Gastrocnemius medialis (tissue), 4 donors: ENCODE measurements around the gene GRIP2. TPM values are rescaled to one million over a fixed set of nuclear protein-coding genes. Genes with fewer than 3 reads are reported as not detected.

Source experiments
- ATAC-seq, 2 donors: fragments of 150-250 bp; one replicate each; pipeline ENCODE4 v1.9.1; 2016
- DNase-seq, 2 donors: peaks; one replicate each; pipeline ENCODE4 v3.0.0-alpha.2; 2019
- H3K27ac ChIP-seq, 4 donors: fragments of 200-600 bp; sonication (generic); 1 replicate in 1 of 4; 2 replicates in 3 of 4; pipeline ENCODE4 v1.5.1; 2016 to 2018; ENCODE audit warnings: mild to moderate bottlenecking in 2 of 4, moderate library complexity in 1 of 4
- H3K27me3 ChIP-seq, 3 donors: fragments of 200-600 bp; sonication (generic) in 2 of 3; 1 replicate in 1 of 3; 2 replicates in 2 of 3; pipeline versions ENCODE4 v1.5.1 to v1.6.0; 2016 to 2019; ENCODE audit warnings: mild to moderate bottlenecking in 1 of 3, moderate library complexity in 1 of 3
- H3K36me3 ChIP-seq, 2 donors: fragments of 200-600 bp; sonication (generic) in 1 of 2; one replicate each; pipeline ENCODE4 v1.5.1; 2017 to 2018
- H3K4me1 ChIP-seq, 2 donors: fragments of 200-600 bp; sonication (generic) in 1 of 2; one replicate each; pipeline ENCODE4 v1.5.1; 2016 to 2017; ENCODE audit warnings: mild to moderate bottlenecking in 2 of 2
- H3K4me3 ChIP-seq, 4 donors: fragments of 200-600 bp; sonication (generic) in 3 of 4; 1 replicate in 1 of 4; 2 replicates in 3 of 4; pipeline ENCODE4 v1.5.1; 2016 to 2019; ENCODE audit warnings: mild to moderate bottlenecking in 2 of 4
- H3K9me3 ChIP-seq, 3 donors: fragments of 200-600 bp; sonication (generic) in 2 of 3; 1 replicate in 1 of 3; 2 replicates in 2 of 3; pipeline ENCODE4 v1.5.1; 2016 to 2019
- CTCF ChIP-seq, 5 experiments: fragments of 450-650 bp in 3 of 5; fragments of 200-600 bp in 2 of 5; sonication (generic) in 2 of 5; IDR thresholded peaks in 4 of 5; conservative IDR thresholded peaks in 1 of 5; 1 replicate in 4 of 5; 2 replicates in 1 of 5; pipeline ENCODE4 v1.5.1; 2016 to 2019; ENCODE audit warnings: antibody characterized with exemption in 5 of 5, mild to moderate bottlenecking in 3 of 5, moderate library complexity in 3 of 5
- POLR2A ChIP-seq, 2 donors: fragments of 450-650 bp; IDR thresholded peaks; one replicate each; pipeline ENCODE4 v1.6.1; 2017; ENCODE audit warnings: antibody characterized with exemption in 2 of 2, mild to moderate bottlenecking in 2 of 2, moderate library complexity in 2 of 2
- in situ Hi-C, 4 donors: fragments of 200-750 bp; cut with MboI; loops; one replicate each; pipeline versions ENCODE4 v1.15.0 to v1.8.0; 2017; ENCODE audit warnings: low sequenced_read_pairs in 4 of 4
- intact Hi-C: fragments of 100-400 bp; cut with DNase I; formaldehyde crosslinking; loops from one replicate; pipeline ENCODE4 v1.15.1; 2023; ENCODE audit warnings: low total_unique reads
- total RNA-seq, 4 donors: library from RNA; depleted of rRNA; stranded (reverse); fragments of >200 nt; gene quantifications; one replicate each; pipeline versions ENCODE4 v1.1.0 to v1.2.3, GENCODE V29; 2016

GRIP2 gene
- total RNA-seq, 4 donors from 2014 or later = 2.8 to 12.6 (median 4.6) TPM

GRCh38 chr3:14445773-14446172 is 94.4 kb downstream of the GRIP2 start:
- TF ChIP-seq CTCF (IDR thresholded peaks at IDR 0.05 in 4 of 5, conservative IDR thresholded peaks at IDR 0.05 in 1 of 5) (no peak), POLR2A (IDR thresholded peaks at IDR 0.05) (no peak)
- in situ Hi-C loops (no loop called here), intact Hi-C loops (no loop called here)
- Histone ChIP-seq H3K4me3 (no peak overlapping the region), H3K36me3 (peaks cover 0 to 50% of the 10 kb centered on the region in 2 donors), H3K9me3 (no peaks in the 10 kb centered on the region), H3K4me1 (peaks cover under 1 to 12% of the 10 kb centered on the region in 2 donors), H3K27ac (no peak overlapping the region), H3K27me3 (no peaks in the 10 kb centered on the region)
- DNase-seq = no peak
- no peak for ATAC-seq

GRCh38 chr3:14444380-14444779 is 95.8 kb downstream of the GRIP2 start:
- H3K4me1 ChIP-seq = peaks cover 13 to 26% of the 10 kb centered on the region in 2 donors
- no peak overlapping the region for H3K4me3 ChIP-seq
- no peaks in the 10 kb centered on the region for H3K9me3 ChIP-seq
- no peak overlapping the region for H3K27ac ChIP-seq
- H3K27me3 ChIP-seq = no peaks in the 10 kb centered on the region
- DNase-seq = no peak
- ATAC-seq = no peak
- peaks cover 0 to 50% of the 10 kb centered on the region in 2 donors for H3K36me3 ChIP-seq
- in situ Hi-C loops = no loop called here
- TF ChIP-seq CTCF (IDR thresholded peaks at IDR 0.05 in 4 of 5, conservative IDR thresholded peaks at IDR 0.05 in 1 of 5) (no peak), POLR2A (IDR thresholded peaks at IDR 0.05) (no peak)
- intact Hi-C loops = no loop called here

- TF ChIP-seq POLR2A (IDR thresholded peaks at IDR 0.05) (no peak), CTCF (IDR thresholded peaks at IDR 0.05 in 4 of 5, conservative IDR thresholded peaks at IDR 0.05 in 1 of 5) (no peak)
- peaks cover 0 to 25% of the 10 kb centered on the region in 2 donors for H3K36me3 ChIP-seq
- no peaks in the 10 kb centered on the region for H3K9me3 ChIP-seq
- H3K27me3 ChIP-seq = no peaks in the 10 kb centered on the region
- H3K4me1 ChIP-seq = peaks cover 33 to 41% of the 10 kb centered on the region in 2 donors
- intact Hi-C loops (no loop called here), in situ Hi-C loops (no loop called here)
- DNase-seq (no peak), ATAC-seq (peak in 1 of 2 donors; percentile 38)
- no peak overlapping the region for H3K4me3 ChIP-seq
- H3K27ac ChIP-seq = peak overlapping the region; percentile 5 to 49 (median 40)
Observed at GRCh38 chr3:14441920-14442300, 98.2 kb downstream of the GRIP2 start.

GRCh38 chr3:14441240-14441919 is 98.8 kb downstream of the GRIP2 start:
- no peaks in the 10 kb centered on the region for H3K9me3 ChIP-seq
- in situ Hi-C loops (no loop called here), intact Hi-C loops (no loop called here)
- H3K27ac ChIP-seq = peak overlapping the region; percentile 5 to 49 (median 40)
- ATAC-seq = peak in 1 of 2 donors; percentile 38
- no peak for DNase-seq
- H3K4me1 ChIP-seq = peaks cover 38 to 41% of the 10 kb centered on the region in 2 donors
- H3K36me3 ChIP-seq = peaks cover 0 to 20% of the 10 kb centered on the region in 2 donors
- H3K27me3 ChIP-seq = no peaks in the 10 kb centered on the region
- no peak overlapping the region for H3K4me3 ChIP-seq
- TF ChIP-seq CTCF (IDR thresholded peaks at IDR 0.05 in 4 of 5, conservative IDR thresholded peaks at IDR 0.05 in 1 of 5) (no peak), POLR2A (IDR thresholded peaks at IDR 0.05) (no peak)
